Liver (tissue), 9 donors: ENCODE results near the gene NAV2. TPM values are rescaled to one million over a fixed set of nuclear protein-coding genes. Genes with fewer than 3 reads are reported as not detected.

Source experiments
- DNase-seq: peaks from one replicate; pipeline ENCODE4 v3.0.0-alpha.2; 2017; ENCODE audit warnings: low spot score
- H3K27ac ChIP-seq, 2 donors: one replicate each; pipeline ENCODE4 v1.7.0; 2013; ENCODE audit warnings: inconsistent platforms in 2 of 2, low read length in 2 of 2, control low read depth in 1 of 2, low read depth in 1 of 2, mild to moderate bottlenecking in 1 of 2
- H3K27me3 ChIP-seq, 4 donors: one replicate each; pipeline versions ENCODE4 v1.6.1 to v1.7.0; 2013; ENCODE audit warnings: low read length in 3 of 4, inconsistent platforms in 1 of 4, mild to moderate bottlenecking in 1 of 4, moderate library complexity in 1 of 4; ENCODE audit not compliant: control insufficient read depth in 4 of 4, insufficient read depth in 4 of 4
- H3K36me3 ChIP-seq, 4 donors: one replicate each; pipeline versions ENCODE4 v1.6.1 to v1.7.0; 2013; ENCODE audit warnings: low read length in 3 of 4, mild to moderate bottlenecking in 3 of 4, low read depth in 1 of 4, moderate library complexity in 1 of 4; ENCODE audit not compliant: control insufficient read depth in 4 of 4, insufficient read depth in 3 of 4
- H3K4me1 ChIP-seq, 4 donors: one replicate each; pipeline versions ENCODE4 v1.6.1 to v1.7.0; 2013; ENCODE audit warnings: low read length in 3 of 4, mild to moderate bottlenecking in 3 of 4, moderate library complexity in 1 of 4; ENCODE audit not compliant: control insufficient read depth in 4 of 4, insufficient read depth in 4 of 4
- H3K4me3 ChIP-seq, 3 donors: one replicate each; pipeline versions ENCODE4 v1.6.1 to v1.7.0; 2013; ENCODE audit warnings: low read length in 3 of 3, control low read depth in 1 of 3, low read depth in 1 of 3, mild to moderate bottlenecking in 1 of 3
- H3K9ac ChIP-seq, 2 donors: one replicate each; pipeline ENCODE4 v1.7.0; 2013; ENCODE audit warnings: low read length in 2 of 2, mild to moderate bottlenecking in 2 of 2, moderate library complexity in 2 of 2, control low read depth in 1 of 2, low read depth in 1 of 2
- H3K9me3 ChIP-seq, 4 donors: one replicate each; pipeline versions ENCODE4 v1.6.1 to v1.7.0; 2013; ENCODE audit warnings: low read length in 3 of 4; ENCODE audit not compliant: control insufficient read depth in 4 of 4
- ATF3 ChIP-seq: IDR thresholded peaks from 2 replicates; pipeline ENCODE4 v1.6.1; 2016; ENCODE audit warnings: antibody characterized with exemption
- EGR1 ChIP-seq, 2 donors: IDR thresholded peaks; 2 replicates each; pipeline ENCODE4 v1.6.1; 2016 to 2018; ENCODE audit warnings: antibody characterized with exemption in 2 of 2, low read depth in 2 of 2
- FOXA1 ChIP-seq: IDR thresholded peaks from 2 replicates; pipeline ENCODE4 v1.6.1; 2016; ENCODE audit warnings: antibody characterized with exemption
- FOXA2 ChIP-seq: IDR thresholded peaks from 2 replicates; pipeline ENCODE4 v1.6.1; 2016; ENCODE audit warnings: antibody characterized with exemption
- GABPA ChIP-seq, 2 donors: IDR thresholded peaks in 1 of 2; conservative IDR thresholded peaks in 1 of 2; 2 replicates each; pipeline ENCODE4 v1.6.1; 2016; ENCODE audit warnings: antibody characterized with exemption in 2 of 2, mild to moderate bottlenecking in 1 of 2, moderate library complexity in 1 of 2
- HNF4A ChIP-seq, 2 donors: conservative IDR thresholded peaks; 2 replicates each; pipeline ENCODE4 v1.6.1; 2016; ENCODE audit warnings: antibody characterized with exemption in 2 of 2, mild to moderate bottlenecking in 2 of 2
- HNF4G ChIP-seq: IDR thresholded peaks from 2 replicates; pipeline ENCODE4 v1.6.1; 2016; ENCODE audit warnings: antibody characterized with exemption
- JUND ChIP-seq, 2 donors: IDR thresholded peaks; 2 replicates each; pipeline ENCODE4 v1.6.1; 2016; ENCODE audit warnings: antibody characterized with exemption in 2 of 2
- MAX ChIP-seq: IDR thresholded peaks from 2 replicates; pipeline ENCODE4 v1.6.1; 2016; ENCODE audit warnings: antibody characterized with exemption
- NR2F2 ChIP-seq: IDR thresholded peaks from 2 replicates; pipeline ENCODE4 v1.6.1; 2016; ENCODE audit warnings: antibody characterized with exemption
- RAD21 ChIP-seq, 2 donors: IDR thresholded peaks; 2 replicates each; pipeline ENCODE4 v1.6.1; 2016; ENCODE audit warnings: antibody characterized with exemption in 2 of 2, mild to moderate bottlenecking in 2 of 2
- REST ChIP-seq: IDR thresholded peaks from 2 replicates; pipeline ENCODE4 v1.6.1; 2016; ENCODE audit warnings: antibody characterized with exemption, mild to moderate bottlenecking
- RXRA ChIP-seq, 2 donors: IDR thresholded peaks; 2 replicates each; pipeline ENCODE4 v1.6.1; 2017 to 2018; ENCODE audit warnings: antibody characterized with exemption in 2 of 2, mild to moderate bottlenecking in 1 of 2
- SP1 ChIP-seq: IDR thresholded peaks from 2 replicates; pipeline ENCODE4 v1.6.1; 2018; ENCODE audit warnings: antibody characterized with exemption, mild to moderate bottlenecking
- TAF1 ChIP-seq: conservative IDR thresholded peaks from 2 replicates; pipeline ENCODE4 v1.6.1; 2016; ENCODE audit warnings: antibody characterized with exemption, mild to moderate bottlenecking
- YY1 ChIP-seq: IDR thresholded peaks from 2 replicates; pipeline ENCODE4 v1.6.1; 2016; ENCODE audit warnings: antibody characterized with exemption, mild to moderate bottlenecking
- ZBTB33 ChIP-seq: IDR thresholded peaks from 2 replicates; pipeline ENCODE4 v1.6.1; 2016; ENCODE audit warnings: antibody characterized with exemption
- WGBS: extraction: QIAGEN DNeasy Blood & Tissue Kit; methylation state at CpG from one replicate; pipeline ENCODE4 v1.1.7; 2013; 5-methylcytosine and 5-hydroxymethylcytosine counted together
- polyA plus RNA-seq, 2 donors: library from polyadenylated mRNA; stranded (reverse) in 1 of 2; unstranded in 1 of 2; fragments of 200-250 nt in 1 of 2; fragments of >200 nt in 1 of 2; fragmentation: Nextera tagmentation in 1 of 2; extraction: Ambion mirVana in 1 of 2; gene quantifications; one replicate each; pipeline versions ENCODE4 v1.2.1 to v1.2.3, GENCODE V29; 2013 to 2015
- total RNA-seq, 2 donors: library from RNA; depleted of rRNA; stranded (reverse); fragments of >200 nt; gene quantifications; one replicate each; pipeline ENCODE4 v1.2.3, GENCODE V29; 2014
- TF ChIP-seq, protein P1 (sequence below): fragments of 150-350 bp; IDR thresholded peaks from 2 replicates; pipeline ENCODE4 v1.5.1; 2017; ENCODE audit warnings: improper control_type of control experiment, low read depth, low read length; ENCODE audit not compliant: missing input control
- donor health status: healthy.
- donor health status: healthy.
- donor health status: healthy.
- donor health status: healthy.
- donor health status: healthy.

Gene NAV2
- total and polyA plus RNA-seq, 4 donors, result 6.3 to 20.5 (median 11.6) TPM

- Histone ChIP-seq H3K36me3 (peaks cover 0 to 3% (median 0%) of the 10 kb centered on the region in 4 donors), H3K27ac (no peak overlapping the region), H3K9me3 (no peaks in the 10 kb centered on the region), H3K4me3 (no peak overlapping the region), H3K27me3 (no peaks in the 10 kb centered on the region), H3K4me1 (peaks cover 5 to 29% (median 23%) of the 10 kb centered on the region in 4 donors), H3K9ac (no peak overlapping the region)
- no peak for TF ChIP-seq ZBTB33
- TF ChIP-seq, protein P1, sequence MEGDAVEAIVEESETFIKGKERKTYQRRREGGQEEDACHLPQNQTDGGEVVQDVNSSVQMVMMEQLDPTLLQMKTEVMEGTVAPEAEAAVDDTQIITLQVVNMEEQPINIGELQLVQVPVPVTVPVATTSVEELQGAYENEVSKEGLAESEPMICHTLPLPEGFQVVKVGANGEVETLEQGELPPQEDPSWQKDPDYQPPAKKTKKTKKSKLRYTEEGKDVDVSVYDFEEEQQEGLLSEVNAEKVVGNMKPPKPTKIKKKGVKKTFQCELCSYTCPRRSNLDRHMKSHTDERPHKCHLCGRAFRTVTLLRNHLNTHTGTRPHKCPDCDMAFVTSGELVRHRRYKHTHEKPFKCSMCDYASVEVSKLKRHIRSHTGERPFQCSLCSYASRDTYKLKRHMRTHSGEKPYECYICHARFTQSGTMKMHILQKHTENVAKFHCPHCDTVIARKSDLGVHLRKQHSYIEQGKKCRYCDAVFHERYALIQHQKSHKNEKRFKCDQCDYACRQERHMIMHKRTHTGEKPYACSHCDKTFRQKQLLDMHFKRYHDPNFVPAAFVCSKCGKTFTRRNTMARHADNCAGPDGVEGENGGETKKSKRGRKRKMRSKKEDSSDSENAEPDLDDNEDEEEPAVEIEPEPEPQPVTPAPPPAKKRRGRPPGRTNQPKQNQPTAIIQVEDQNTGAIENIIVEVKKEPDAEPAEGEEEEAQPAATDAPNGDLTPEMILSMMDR, result no peak
- no peak for TF ChIP-seq MAX
- no peak for TF ChIP-seq HNF4A (conservative IDR thresholded peaks at IDR 0.05)
- no peak for DNase-seq
- WGBS, result 95% methylated on average over 7 of the region's 7 CpGs
Observed at GRCh38 chr11:19957294-19957943, 244.8 kb downstream of the NAV2 start.

- Histone ChIP-seq H3K4me1 (peaks cover 5 to 28% (median 22%) of the 10 kb centered on the region in 4 donors), H3K4me3 (no peak overlapping the region), H3K27me3 (no peaks in the 10 kb centered on the region), H3K9me3 (no peaks in the 10 kb centered on the region), H3K27ac (no peak overlapping the region), H3K36me3 (peaks cover 0 to 7% (median 1%) of the 10 kb centered on the region in 4 donors), H3K9ac (no peak overlapping the region)
- TF ChIP-seq, protein P1, result no peak
- no peak for TF ChIP-seq FOXA2
- TF ChIP-seq MAX, result no peak
- no peak for TF ChIP-seq HNF4G
- TF ChIP-seq HNF4A (conservative IDR thresholded peaks at IDR 0.05), result no peak
- TF ChIP-seq JUND (IDR thresholded peaks at IDR 0.05), result no peak
- TF ChIP-seq ATF3, result no peak
- no peak for TF ChIP-seq YY1
- no peak for TF ChIP-seq SP1
- no peak for TF ChIP-seq REST
- no peak for TF ChIP-seq FOXA1
- TF ChIP-seq ZBTB33, result no peak
- TF ChIP-seq EGR1 (IDR thresholded peaks at IDR 0.05; ENCODE audit: low read depth in 2 of 2), result no peak
- TF ChIP-seq RAD21 (IDR thresholded peaks at IDR 0.05), result no peak
- TF ChIP-seq NR2F2, result no peak
- TF ChIP-seq TAF1, result no peak
- TF ChIP-seq GABPA (IDR thresholded peaks at IDR 0.05 in 1 of 2, conservative IDR thresholded peaks at IDR 0.05 in 1 of 2), result no peak
- no peak for TF ChIP-seq RXRA (IDR thresholded peaks at IDR 0.05)
- WGBS, result 65% methylated on average over 3 of the region's 3 CpGs
- DNase-seq, result no peak
Observed at GRCh38 chr11:19958204-19958603, 245.6 kb downstream of the NAV2 start.
